Inferior parietal cortex (tissue), 1 donor: Measurements from ENCODE around the gene CACNA2D2.

Experiments used
- DNase-seq: peaks from one replicate; pipeline ENCODE4 v3.0.0-alpha.2; 2016; ENCODE audit errors: extremely low spot score

The CACNA2D2 gene

DNA sequence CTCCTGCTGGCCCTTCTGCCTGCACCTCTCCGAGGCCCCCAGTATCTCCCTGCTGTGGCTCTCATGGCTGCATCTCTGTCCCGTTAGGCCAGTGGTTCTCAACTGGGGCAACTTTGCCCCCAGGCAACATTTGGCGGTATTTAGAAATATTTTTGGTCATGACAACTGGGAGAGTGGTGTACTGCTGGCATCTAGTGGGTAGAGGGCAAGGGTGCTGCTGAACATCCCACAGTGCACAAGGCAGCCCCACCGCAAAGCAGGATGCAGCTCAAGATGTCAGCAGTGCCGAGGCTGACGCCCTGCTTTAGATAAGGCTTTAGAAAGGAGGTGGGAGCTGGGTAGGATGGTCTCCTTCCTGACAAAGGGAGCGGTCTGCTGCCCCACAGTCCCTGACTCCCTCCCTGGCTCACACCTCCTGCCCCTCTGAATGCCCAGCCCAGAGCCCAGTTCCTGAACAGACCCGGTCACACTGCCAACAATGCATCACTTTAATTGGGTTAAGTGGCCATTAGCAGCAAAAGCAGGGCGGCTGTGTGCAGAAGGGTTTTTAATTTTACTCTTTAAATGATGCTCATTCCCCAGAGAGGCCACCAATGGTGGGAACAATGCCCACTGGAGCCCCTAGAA, 75.3 kb downstream of the CACNA2D2 start:
- DNase-seq, result no peak

DNA sequence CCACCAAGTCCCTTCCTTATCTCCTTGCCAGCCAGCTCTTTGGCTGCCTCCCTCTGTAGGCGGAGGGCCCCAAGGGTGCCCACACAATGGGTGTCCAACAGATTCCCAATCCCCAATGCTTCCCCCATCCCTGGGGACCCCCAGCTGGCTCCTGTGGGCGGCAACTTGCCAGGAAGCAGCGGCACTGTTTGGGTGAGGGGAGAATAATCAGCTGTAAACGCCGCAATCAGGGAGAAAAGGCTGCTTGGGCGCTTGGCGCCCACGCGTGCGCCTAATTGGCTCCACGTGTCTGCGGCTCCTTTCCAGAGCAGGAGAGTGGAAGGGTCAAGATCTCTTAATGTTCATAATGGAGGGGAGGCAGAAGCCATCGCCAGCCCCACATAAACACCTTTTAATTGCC, 76.2 kb downstream of the CACNA2D2 start:
- DNase-seq, result no peak

DNA sequence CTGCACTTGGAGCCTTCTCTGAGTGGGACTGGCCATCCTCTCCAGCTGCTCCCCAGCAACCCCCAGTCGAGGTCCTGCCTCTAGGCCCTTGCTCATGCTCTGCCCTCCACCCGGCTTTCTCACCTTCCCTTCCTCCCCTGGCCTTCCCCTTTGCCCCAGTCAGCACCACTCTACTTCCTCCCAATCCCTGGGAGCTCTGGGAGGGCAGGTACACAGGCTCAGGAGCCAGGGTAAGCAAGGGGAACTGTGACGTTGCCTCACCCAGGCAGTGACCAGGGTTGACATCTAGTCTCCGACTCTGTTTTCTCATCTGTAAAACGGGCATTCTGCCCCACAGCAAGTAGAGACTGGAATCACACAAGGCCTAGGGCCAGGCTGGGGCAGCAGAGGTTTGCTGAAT, 77.5 kb downstream of the CACNA2D2 start:
- DNase-seq, result no peak

DNA sequence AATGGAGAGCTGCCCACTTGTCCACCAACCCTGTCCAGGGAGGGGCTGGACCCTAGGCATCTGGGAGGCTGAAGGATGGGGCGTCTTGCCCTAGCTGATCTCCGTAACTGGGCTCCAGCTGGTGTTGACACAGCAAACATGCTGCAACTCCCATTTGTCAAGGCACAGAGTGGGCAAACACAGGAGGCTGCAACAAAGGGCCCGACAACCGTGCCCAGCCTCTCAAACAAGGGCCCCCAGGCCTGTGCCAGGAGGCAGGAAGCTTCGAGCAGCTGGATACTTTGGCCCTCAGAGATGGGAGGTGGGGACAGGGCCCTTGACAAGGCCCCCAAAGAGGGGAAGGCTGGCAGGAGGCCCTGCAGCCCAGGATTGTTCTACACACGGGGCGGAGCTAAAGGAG, 79.9 kb downstream of the CACNA2D2 start:
- DNase-seq, result no peak

DNA sequence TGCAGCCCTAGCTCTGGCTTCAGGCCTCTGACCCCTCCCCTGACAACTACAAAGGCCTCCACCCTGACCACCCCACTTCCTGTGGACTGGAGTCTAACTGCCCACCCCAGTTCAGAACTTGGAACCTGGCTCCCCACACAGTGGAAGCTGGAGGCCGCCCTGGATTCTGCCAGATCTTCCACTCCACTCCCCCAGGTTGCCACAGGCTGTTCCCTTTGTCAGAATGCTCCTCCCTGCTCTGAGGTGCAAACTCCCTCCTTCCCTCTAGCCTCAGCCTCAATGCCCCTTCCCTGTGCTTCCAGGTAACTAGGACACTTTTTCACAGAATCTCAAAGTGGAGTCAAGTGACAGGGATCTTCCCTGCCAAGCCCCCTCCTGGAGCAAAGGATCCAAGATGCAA, 81.3 kb downstream of the CACNA2D2 start:
- DNase-seq, result no peak

DNA sequence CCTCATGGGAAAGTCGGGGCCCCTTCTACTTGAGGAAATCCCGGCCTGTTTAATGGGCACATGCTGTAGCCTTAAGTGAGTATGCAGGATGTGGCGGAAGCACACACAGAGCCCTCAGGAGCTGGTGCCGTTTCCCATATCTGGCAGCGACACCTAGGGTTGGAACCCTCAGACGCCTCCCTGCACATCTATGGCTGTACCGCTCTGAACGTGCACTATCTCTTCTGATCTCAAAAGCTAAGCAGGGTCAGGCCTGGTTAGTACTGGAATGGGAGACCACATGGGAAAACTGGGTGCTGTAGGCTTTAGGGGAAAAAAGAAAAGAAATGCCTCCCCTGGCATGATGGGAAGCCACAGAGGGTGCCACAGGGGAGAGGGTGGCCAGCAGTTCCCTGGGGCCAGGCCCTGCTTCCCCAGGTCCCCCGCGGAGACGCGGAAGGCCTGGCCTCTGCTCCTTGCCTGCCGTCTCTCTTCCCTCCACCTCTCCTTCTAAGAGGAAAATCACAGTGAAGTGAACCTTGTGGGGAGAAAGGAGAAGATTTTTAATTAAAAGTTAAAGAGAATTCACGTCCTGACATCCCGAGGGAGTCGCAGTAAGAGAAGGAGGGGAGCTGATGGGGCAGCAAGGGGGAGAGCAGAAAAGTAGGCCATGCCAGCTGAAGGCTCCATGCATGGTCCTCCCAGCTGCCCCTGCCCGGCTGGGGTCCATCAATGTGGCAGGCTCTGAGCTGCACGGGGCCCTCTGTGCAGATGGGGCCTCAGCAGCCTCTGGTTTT, 83.7 kb downstream of the CACNA2D2 start:
- DNase-seq, result no peak

DNA sequence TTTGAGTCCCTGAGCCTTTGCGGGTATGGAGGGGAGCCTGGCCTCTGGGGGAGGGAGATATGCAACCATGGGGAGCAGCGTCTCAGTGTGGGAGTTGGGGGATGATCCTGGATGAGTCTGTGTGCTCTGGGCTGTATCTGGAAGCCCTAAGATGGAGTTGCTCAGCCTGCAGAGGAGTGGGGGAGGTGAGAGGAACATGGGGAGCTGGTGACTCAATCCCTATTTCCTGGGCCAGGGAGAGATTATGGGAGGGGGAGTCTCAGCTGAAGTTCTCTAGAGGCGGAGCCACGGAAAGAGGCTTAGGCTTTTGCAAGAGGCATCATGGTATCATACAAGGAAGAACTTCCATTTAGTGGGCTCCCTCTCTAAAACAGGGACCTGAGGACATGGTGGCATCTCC, 84.6 kb downstream of the CACNA2D2 start:
- no peak for DNase-seq

DNA sequence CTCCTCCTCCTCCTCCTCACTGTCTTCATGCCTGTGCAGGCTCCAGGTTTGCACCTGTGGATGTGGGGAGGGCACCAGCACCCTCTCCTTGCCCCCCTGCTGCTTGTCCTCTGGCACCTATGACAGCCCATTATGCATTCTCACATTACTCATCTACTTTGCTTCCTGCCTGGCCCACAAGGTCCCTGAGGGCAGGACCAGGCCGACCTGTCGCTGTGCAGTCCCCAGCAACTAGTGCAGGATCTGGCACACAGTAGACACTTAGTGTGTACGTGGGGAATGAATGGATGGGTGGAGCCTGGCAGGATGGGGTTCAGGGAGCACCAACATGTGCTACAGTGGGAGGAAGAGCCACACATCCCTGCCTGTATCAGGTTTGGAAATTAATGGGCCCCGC, 85.8 kb downstream of the CACNA2D2 start:
- DNase-seq, result no peak

DNA sequence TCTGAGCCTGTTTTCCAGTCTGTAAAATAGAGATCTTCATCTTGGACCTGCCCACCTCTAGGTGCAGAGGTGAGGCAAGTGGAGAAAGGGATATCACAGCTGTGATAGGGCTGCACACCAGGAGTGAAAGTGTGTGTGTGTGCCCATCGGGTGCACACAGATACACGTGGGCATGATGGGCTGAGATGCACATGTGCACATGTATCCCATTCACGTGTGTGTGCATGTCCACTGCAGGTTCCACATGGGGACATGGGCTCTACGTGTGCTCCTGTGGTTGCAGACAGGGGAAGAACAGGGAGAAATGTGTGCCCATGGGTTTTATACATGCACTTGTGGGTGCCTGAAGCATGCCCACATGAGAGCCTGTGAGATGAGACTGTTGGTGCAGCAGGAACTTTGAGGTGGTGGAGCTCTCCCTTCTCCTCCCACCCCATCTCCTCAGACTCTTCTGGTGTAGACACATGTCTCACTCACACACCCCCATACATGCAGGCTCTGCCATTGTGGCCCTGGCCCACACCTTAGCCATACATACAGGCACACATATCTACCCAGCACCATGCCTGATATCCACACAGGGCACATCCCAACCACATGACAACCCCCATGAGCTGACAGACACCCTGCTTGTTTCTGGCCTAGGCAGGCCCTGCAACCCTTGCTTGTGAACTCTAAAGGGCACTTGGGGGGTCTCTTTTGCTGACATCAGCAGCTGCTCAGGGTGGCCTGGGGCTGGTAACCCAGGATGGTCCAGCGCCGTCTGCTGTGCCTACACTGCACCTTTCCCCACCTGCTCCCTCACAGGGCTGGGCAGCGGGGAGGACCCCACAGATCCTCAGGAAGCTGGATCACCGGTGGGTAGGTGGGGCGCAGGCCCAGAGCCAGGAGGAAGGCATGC, 86.4 kb downstream of the CACNA2D2 start:
- DNase-seq, result no peak

DNA sequence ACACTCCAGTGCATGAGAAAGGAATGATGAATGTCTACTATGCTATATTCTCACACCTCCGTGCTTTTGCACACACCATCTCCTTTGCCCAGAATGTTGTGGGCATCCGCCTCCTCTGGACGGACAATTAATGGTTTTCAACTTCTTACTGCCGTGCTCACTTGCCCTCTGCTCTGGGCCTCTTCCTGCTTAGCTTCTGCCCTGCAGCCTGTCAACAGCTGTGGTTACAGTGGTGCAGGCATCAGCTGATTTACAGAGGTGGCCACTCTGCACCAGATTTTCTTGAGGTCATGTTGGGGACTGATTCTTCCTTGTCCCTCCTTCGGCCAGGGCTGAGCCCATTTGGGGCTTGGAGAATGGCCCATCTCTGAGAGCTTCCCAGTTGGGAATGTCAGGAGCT, 87.6 kb downstream of the CACNA2D2 start:
- DNase-seq, result no peak

DNA sequence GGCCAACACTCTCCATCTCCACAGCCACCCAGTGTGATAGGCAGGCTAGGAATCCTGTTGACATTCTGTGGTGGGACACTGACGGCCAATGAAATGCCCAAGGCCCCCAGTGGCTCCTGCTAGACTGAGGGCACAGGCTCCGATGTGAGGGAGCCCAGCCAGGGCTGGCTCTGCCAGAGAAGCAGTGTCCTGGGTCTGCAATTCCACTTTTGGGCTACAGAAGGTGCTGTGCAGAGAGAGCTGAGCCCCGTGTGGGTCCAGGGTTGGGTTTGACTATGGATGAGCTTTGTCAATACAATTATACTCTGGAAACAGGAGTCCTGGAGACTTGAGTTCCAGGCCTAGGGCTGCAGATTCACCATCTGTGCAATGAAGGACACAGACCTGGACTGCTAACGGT, 88.4 kb downstream of the CACNA2D2 start:
- DNase-seq, result no peak

DNA sequence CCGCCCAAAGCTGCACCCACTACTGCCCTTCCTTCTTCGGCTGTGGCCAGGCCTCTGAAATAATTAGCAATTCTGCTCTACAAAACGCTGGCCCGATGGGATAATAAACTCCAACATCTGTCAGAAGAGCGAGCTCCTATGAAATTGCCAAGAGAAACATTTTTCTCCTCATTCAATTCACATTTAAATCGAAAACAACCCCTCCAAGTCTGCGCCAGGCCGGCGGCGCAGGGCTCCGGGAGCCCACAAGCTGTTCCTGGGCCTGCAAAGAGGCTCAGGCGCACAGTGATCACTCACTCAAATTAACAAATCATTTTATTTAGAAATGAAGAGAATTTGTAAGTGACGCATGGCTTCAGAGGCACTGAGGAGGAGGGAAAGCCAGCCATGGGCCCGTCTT, 88.8 kb downstream of the CACNA2D2 start:
- no peak for DNase-seq

DNA sequence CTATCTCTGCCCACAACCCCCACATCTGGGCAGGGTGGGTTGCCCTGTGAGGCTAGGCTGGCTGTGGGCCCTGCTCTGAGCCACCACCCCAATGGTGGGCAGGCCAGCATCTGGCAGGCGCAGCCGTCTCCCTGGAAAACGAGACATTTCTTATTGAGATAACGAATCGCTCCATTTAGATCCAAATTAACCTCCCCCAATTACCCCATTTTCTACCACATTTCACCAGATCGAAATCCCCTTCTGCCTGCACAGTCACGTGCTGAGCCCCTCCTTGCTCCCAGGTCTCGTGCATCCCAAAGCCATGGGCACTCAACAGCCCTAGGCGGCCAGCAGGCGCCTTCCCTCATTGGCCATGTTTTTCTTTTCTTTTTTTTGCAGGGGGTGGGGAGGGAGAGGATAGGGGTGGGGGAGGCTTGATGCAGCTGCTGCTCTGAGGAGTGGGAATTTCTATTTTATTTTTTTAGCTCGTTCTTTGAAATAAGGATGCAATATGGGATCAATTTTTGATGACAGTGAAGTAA, 91.1 kb downstream of the CACNA2D2 start:
- no peak for DNase-seq

DNA sequence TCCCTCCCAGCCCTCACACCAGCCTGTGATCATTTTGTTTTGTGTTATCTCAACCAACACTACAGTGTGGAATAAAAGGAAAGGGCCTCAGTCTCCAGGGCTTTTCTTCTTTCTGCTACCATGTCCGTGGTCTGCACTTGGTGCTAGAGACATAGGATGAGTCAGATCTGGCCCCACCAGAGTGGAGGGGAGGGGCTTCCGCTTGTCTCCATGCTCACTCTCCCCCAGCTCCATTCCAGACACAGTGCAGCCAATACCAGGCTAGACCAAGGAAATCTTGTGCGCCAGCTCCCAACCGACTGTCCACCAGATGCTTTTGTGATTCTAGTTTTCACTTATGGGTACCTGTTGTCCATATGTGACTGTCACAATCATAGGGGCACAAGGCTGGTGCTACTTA, 92.2 kb downstream of the CACNA2D2 start:
- DNase-seq, result no peak

DNA sequence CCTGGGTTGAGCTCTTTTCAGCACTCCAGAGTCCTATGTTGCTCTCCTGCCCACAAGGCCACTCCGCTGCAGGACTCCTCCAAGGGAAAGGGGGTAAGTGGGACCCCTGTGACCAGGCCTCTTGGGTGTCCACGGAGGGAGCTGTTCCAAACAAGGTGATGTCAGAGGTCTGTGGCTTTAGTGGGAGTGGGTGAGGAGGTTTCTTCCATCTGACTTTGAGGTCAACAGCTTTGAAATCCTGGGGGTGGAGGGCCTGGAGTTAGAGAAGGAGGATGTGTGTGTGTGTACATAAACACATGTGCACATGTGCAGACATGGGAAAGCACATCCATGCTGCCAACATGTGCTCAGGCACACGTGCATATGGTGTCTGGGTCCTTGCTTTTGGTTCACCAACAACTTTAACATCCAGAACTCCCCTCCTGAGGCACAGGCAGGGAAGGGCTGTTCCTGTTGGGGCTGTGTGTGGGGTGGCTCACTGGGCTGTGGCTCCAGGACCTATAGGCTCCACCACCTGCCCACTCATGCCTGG, 92.8 kb downstream of the CACNA2D2 start:
- DNase-seq, result no peak

DNA sequence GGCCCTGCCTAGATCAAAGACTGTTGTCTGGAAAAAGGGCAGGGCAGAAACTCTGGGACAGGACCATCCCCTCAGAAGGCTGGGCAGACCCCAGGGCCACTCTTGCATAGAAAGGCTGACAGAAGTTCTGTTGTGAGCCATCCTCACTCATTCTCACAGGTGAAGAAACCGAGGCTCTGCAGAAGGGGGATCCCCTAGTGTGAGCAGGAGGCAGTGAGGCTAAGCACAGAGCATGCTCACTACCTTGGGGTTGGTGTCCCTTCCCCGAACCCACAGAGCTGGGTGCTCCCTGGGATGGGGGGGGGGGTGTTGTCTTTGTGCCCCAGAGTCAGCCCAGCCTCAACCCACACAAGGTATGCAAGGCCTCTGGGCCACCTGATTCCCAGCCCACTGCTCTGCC, 93.2 kb downstream of the CACNA2D2 start:
- DNase-seq, result no peak

DNA sequence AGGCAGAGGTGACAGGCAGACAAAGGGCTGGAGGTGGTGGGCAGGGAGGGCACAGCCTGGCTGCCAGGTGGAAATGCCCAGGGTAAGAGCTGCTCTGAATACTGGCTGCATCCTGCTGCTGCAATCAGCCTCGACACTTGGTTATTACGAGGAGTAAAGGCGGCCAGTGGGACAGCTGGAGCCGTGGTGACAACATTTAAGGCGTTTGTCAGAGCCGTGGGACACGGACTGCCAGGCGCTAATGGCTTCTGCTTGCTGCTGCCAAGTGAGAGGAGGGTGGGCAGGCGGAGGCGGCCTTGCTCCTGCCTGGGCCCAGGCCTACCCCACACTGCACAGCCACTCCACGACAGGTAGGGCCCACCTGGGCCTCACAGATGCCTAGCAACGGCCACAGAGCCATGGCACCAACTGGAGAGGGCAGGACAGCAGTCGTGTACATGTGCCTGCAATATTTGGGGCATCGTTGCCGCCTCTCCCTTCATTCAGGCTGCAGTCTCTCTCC, 94.9 kb downstream of the CACNA2D2 start:
- DNase-seq, result no peak

DNA sequence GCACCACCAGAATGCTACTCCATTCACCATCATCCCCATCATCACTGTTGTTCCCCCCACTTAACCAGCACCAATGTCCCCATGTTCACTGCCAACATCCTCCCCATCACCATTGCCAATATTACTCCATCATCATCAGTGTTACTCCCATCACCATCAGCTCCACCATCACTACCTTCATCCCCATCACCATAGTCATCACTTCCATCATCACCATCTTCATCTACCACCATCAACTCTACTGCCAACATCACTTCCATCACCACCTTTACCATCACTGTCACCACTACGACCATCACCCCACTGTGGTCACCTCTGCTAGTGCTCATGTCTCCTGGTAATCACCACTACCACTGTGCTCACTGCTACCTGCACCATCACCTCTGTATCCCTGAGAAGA, 96.9 kb downstream of the CACNA2D2 start:
- no peak for DNase-seq

DNA sequence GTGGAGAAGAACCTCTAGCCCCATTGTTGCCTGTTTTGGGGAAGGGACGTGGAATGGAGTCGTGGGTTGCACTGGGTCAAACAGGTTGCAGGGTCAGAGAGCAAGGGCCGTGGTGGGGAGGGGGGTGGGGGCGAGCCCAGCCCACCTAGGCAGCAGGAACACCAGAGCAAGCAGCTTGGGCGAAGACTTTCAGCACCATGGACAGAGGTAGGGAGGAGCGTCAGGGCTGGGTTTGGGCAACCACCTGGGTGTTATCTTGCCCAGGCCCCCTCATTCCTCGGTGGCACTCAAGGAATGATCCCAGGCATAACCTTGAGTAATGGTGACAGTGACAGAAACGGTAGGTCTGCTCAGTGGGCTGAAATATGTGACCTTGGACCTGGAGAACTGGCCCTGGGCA, 98.2 kb downstream of the CACNA2D2 start:
- no peak for DNase-seq

DNA sequence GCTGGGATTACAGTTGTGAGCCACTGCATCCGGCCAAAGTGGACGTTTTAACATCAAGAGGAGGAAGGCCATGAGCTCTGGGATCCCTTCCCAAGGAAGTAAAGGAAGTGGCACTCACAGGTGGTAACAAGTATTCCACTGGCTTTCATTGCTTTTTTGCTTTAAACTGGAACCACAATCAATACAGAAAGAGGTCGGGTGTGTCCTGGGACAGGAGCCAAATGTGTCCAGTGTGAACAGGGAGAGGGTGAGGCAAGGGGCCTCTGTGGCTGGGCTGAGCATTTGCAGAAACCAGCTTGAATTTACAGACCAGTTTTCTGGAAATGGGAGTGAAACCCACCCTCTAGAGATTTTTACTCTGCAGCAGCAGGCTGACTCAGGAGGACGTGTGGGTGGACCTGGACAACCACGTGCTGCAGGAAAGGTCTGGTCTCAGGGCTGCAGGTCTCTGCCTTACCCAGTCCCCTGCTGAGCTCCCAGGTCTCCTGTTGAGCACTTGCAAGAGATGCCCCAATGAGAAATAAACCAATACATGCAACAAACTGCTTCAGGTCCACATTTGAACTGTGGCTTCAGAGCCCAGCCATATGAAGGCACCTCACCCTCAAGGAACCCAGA, 101.3 kb downstream of the CACNA2D2 start:
- DNase-seq, result no peak

DNA sequence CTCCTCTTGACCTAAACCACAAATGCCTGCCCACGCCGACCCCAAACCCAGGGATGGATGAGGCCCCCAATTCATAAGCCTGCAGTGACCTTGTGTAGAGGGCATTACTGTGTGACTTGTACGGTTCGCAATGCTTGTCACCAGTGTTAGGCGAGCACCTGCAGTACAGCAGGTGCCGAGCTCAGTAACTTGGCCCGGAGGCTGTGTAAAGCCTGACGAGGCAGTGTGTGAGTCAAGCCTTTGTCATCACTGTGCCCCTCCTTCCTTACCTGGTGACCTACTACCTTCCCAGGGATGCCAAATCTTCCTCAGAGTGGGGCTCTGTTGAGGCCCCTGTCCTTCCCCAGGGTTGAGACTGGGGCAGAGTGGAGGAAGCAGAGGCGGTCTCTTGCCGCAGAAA, 106.9 kb downstream of the CACNA2D2 start:
- DNase-seq, result no peak
